ENCODE results near the gene ZMYND10.

- TF ChIP-seq FOXK2 (IDR thresholded peaks at IDR 0.05) = no peak
- TF ChIP-seq LEF1 (IDR thresholded peaks at IDR 0.05; ENCODE audit: borderline replicate concordance) = no peak
- no peak for TF ChIP-seq SP1 (IDR thresholded peaks at IDR 0.05)
- TF ChIP-seq ELF4 (IDR thresholded peaks at IDR 0.05) = no peak
- TF ChIP-seq PKNOX1 (IDR thresholded peaks at IDR 0.05) = no peak
- no peak for TF ChIP-seq FOXM1 (IDR thresholded peaks at IDR 0.05; ENCODE audit: borderline replicate concordance)
- TF ChIP-seq HDGF (IDR thresholded peaks at IDR 0.05; ENCODE audit: borderline replicate concordance) = no peak
- no peak for TF ChIP-seq CTBP1 (IDR thresholded peaks at IDR 0.05; ENCODE audit: borderline replicate concordance)
- no peak for TF ChIP-seq SUZ12 (IDR thresholded peaks at IDR 0.05)
- TF ChIP-seq FOXA1 (IDR thresholded peaks at IDR 0.05) = no peak
- TF ChIP-seq TARDBP (IDR thresholded peaks at IDR 0.05) = no peak
Observed at GRCh38 chr3:50380405-50381085, 35.0 kb upstream of the ZMYND10 start.

Measured in HEK293T (cell line).